A549 (cell line): Measurements from ENCODE around the gene DIAPH2. TPM values are rescaled to one million over a fixed set of nuclear protein-coding genes. Genes with fewer than 3 reads are reported as not detected.
A peak's percentile ranks its signal among the peaks of the same experiment; 100 is the strongest.

ENCODE experiments used
- ATAC-seq, 2 experiments: fragments of 200-7000 bp in 1 of 2; fragments of >200 bp in 1 of 2; cut with Nextera tagmentation in 1 of 2; cut with Tn5 transposase in 1 of 2; 3 replicates each; pipeline versions ENCODE4 v1.8.0 to v1.9.1; 2018 to 2020; ENCODE audit warnings: mild to moderate bottlenecking in 1 of 2, moderate library complexity in 1 of 2
- CTCF ChIA-PET: fragments of 300-600 bp; sonication (Branson Sonifier 250); formaldehyde crosslinking; extraction: SDS; loops from one replicate; lab custom pipeline; 2021; ENCODE audit warnings: antibody characterized with exemption, inconsistent platforms; lab: Yijun Ruan, JAX
- POLR2A ChIA-PET: fragments of 350-600 bp; formaldehyde crosslinking; extraction: SDS; loops from one replicate; lab custom pipeline; 2021; ENCODE audit warnings: antibody characterized with exemption, inconsistent platforms; lab: Yijun Ruan, JAX
- DNase-seq, 2 experiments: peaks; one replicate each; pipeline versions ENCODE4 v3.0.0 to v3.0.0-alpha.2; 2011 to 2016; ENCODE audit warnings: low read depth in 1 of 2, low spot score in 1 of 2
- FAIRE-seq: peaks from 2 replicates; lab custom pipeline; 2011; peaks lifted over from hg19 to GRCh38; lab: Jason Lieb, UNC
- H3K27ac ChIP-seq, 2 experiments: fragments of >200 bp; sonication (Bioruptor Twin); formaldehyde crosslinking; 3 replicates each; pipeline ENCODE4 v1.5.1; 2016 to 2017
- H3K4me1 ChIP-seq: fragments of >200 bp; sonication (Bioruptor Twin); formaldehyde crosslinking; 3 replicates; pipeline ENCODE4 v1.6.1; 2016
- H3K4me2 ChIP-seq: fragments of >200 bp; sonication (Bioruptor Twin); formaldehyde crosslinking; 3 replicates; pipeline ENCODE4 v1.6.1; 2016
- H3K4me3 ChIP-seq: fragments of >200 bp; sonication (Bioruptor Twin); formaldehyde crosslinking; 3 replicates; pipeline ENCODE4 v1.5.1; 2016
- H3K9me3 ChIP-seq: fragments of >200 bp; sonication (Bioruptor Twin); formaldehyde crosslinking; 3 replicates; pipeline ENCODE4 v1.6.1; 2016
- CBX8 ChIP-seq: fragments of 200-600 bp; sonication (generic); IDR thresholded peaks from 2 replicates; pipeline ENCODE4 v1.6.1; 2016
- EHF ChIP-seq: fragments of 250-450 bp; sonication (Bioruptor Pico); IDR thresholded peaks from 2 replicates; pipeline ENCODE4 v1.5.0; 2020; ENCODE audit warnings: mild to moderate bottlenecking
- EP300 ChIP-seq, 2 experiments: fragments of >200 bp; sonication (Bioruptor Twin); formaldehyde crosslinking; IDR thresholded peaks; 2 replicates in 1 of 2; 3 replicates in 1 of 2; pipeline ENCODE4 v1.6.1; 2016 to 2017
- FOSL2 ChIP-seq, 2 experiments: fragments of 450-650 bp in 1 of 2; fragments of >200 bp in 1 of 2; sonication (Bioruptor Twin) in 1 of 2; formaldehyde crosslinking; IDR thresholded peaks; 2 replicates each; pipeline versions ENCODE4 v1.5.0 to v1.6.1; 2016 to 2020; ENCODE audit warnings: mild to moderate bottlenecking in 1 of 2, moderate library complexity in 1 of 2
- HOXB13 ChIP-seq: fragments of 250-450 bp; sonication (Bioruptor Pico); IDR thresholded peaks from 2 replicates; pipeline ENCODE4 v1.5.0; 2020; ENCODE audit warnings: low read depth, mild to moderate bottlenecking, moderate library complexity
- HOXB5 ChIP-seq: fragments of 250-450 bp; sonication (Bioruptor Pico); IDR thresholded peaks from 2 replicates; pipeline ENCODE4 v1.5.0; 2020; ENCODE audit warnings: mild to moderate bottlenecking, moderate library complexity
- KDM1A ChIP-seq: fragments of 200-600 bp; sonication (generic); IDR thresholded peaks from 2 replicates; pipeline ENCODE4 v1.6.1; 2016; ENCODE audit warnings: low read depth, mild to moderate bottlenecking
- KDM5A ChIP-seq: fragments of 200-600 bp; sonication (generic); IDR thresholded peaks from 2 replicates; pipeline ENCODE4 v1.6.1; 2016; ENCODE audit warnings: antibody characterized with exemption, mild to moderate bottlenecking
- MYC ChIP-seq: IDR thresholded peaks from 2 replicates; pipeline ENCODE4 v1.6.1; 2012; ENCODE audit warnings: mild to moderate bottlenecking, inconsistent platforms, low read length, improper control_type of control experiment, borderline replicate concordance
- NR3C1 ChIP-seq: fragments of >200 bp; sonication (Bioruptor Twin); formaldehyde crosslinking; IDR thresholded peaks from 3 replicates; pipeline ENCODE4 v1.6.1; 2017
- POLR2A ChIP-seq: IDR thresholded peaks from 2 replicates; pipeline ENCODE4 v1.6.1; 2012; ENCODE audit warnings: mild to moderate bottlenecking, low read length
- POLR2AphosphoS2 ChIP-seq: conservative IDR thresholded peaks from 2 replicates; pipeline ENCODE4 v1.6.1; 2012; ENCODE audit warnings: low read length, improper control_type of control experiment, inconsistent platforms
- RAD21 ChIP-seq, 2 experiments: fragments of >200 bp in 1 of 2; sonication (Bioruptor Twin) in 1 of 2; formaldehyde crosslinking in 1 of 2; IDR thresholded peaks in 1 of 2; conservative IDR thresholded peaks in 1 of 2; 2 replicates in 1 of 2; 3 replicates in 1 of 2; pipeline ENCODE4 v1.6.1; 2012 to 2018; ENCODE audit warnings: inconsistent platforms in 1 of 2
- RFX5 ChIP-seq: fragments of 450-650 bp; IDR thresholded peaks from 2 replicates; pipeline ENCODE4 v1.7.1; 2014; ENCODE audit warnings: antibody characterized with exemption, mild to moderate bottlenecking, moderate library complexity
- RNF2 ChIP-seq: fragments of 200-600 bp; sonication (generic); IDR thresholded peaks from 2 replicates; pipeline ENCODE4 v1.6.1; 2016; ENCODE audit warnings: low read depth, mild to moderate bottlenecking, antibody characterized with exemption, moderate library complexity, borderline replicate concordance
- TP53 ChIP-seq: fragments of 250-450 bp; sonication (Bioruptor Pico); IDR thresholded peaks from 2 replicates; pipeline ENCODE4 v1.5.0; 2021; ENCODE audit warnings: mild to moderate bottlenecking, moderate library complexity
- ZC3H11A ChIP-seq: fragments of 450-650 bp; IDR thresholded peaks from 2 replicates; pipeline ENCODE4 v1.6.1; 2014; ENCODE audit warnings: antibody characterized with exemption, mild to moderate bottlenecking
- ZFP36 ChIP-seq: fragments of 450-650 bp; IDR thresholded peaks from 2 replicates; pipeline ENCODE4 v1.6.1; 2014; ENCODE audit warnings: borderline replicate concordance; ENCODE audit not compliant: partially characterized antibody
- ZNF302 ChIP-seq: fragments of 250-450 bp; sonication (Bioruptor Pico); IDR thresholded peaks from 2 replicates; pipeline ENCODE4 v1.9.0; 2021; ENCODE audit warnings: inconsistent platforms, mild to moderate bottlenecking, moderate library complexity
- ZSCAN20 ChIP-seq: fragments of 250-450 bp; sonication (Bioruptor Pico); IDR thresholded peaks from 2 replicates; pipeline ENCODE4 v1.8.0; 2022; ENCODE audit warnings: mild to moderate bottlenecking, moderate library complexity
- WGBS: methylation state at CpG from one replicate; pipeline ENCODE4 v1.1.6; 2017; ENCODE audit errors: missing lambda C conversion rate; 5-methylcytosine and 5-hydroxymethylcytosine counted together
- polyA plus RNA-seq, 4 experiments: library from polyadenylated mRNA; depleted of rRNA in 3 of 4; stranded (reverse); fragments of >200 nt; fragmentation: RNase III in 1 of 4; extraction: RNeasy Plus Mini Kit Qiagen cat#74134 plus additional on column Dnase treatment in 1 of 4; gene quantifications; 2 replicates in 3 of 4; 3 replicates in 1 of 4; pipeline ENCODE4 v1.2.3, GENCODE V29; 2011 to 2017
- TF ChIP-seq, protein P1 (sequence below): IDR thresholded peaks from 2 replicates; pipeline ENCODE4 v1.6.1; 2012
- TF ChIP-seq, protein P2 (sequence below): fragments of >200 bp; sonication (Bioruptor Twin); formaldehyde crosslinking; IDR thresholded peaks from 3 replicates; pipeline ENCODE4 v1.5.1; 2016
- TF ChIP-seq, protein P3 (sequence below): fragments of 200-600 bp; sonication (generic); IDR thresholded peaks from 2 replicates; pipeline ENCODE4 v1.6.1; 2016; ENCODE audit warnings: antibody characterized with exemption, mild to moderate bottlenecking, moderate library complexity
- TF ChIP-seq, protein P4 (sequence below): fragments of 450-650 bp; IDR thresholded peaks from 2 replicates; pipeline ENCODE4 v1.6.1; 2014; ENCODE audit warnings: antibody characterized with exemption

Gene DIAPH2
- polyA plus RNA-seq, 2 of the 4 experiments (the other 2 are of a cell fraction): 3.7 to 10.0 TPM

DNA sequence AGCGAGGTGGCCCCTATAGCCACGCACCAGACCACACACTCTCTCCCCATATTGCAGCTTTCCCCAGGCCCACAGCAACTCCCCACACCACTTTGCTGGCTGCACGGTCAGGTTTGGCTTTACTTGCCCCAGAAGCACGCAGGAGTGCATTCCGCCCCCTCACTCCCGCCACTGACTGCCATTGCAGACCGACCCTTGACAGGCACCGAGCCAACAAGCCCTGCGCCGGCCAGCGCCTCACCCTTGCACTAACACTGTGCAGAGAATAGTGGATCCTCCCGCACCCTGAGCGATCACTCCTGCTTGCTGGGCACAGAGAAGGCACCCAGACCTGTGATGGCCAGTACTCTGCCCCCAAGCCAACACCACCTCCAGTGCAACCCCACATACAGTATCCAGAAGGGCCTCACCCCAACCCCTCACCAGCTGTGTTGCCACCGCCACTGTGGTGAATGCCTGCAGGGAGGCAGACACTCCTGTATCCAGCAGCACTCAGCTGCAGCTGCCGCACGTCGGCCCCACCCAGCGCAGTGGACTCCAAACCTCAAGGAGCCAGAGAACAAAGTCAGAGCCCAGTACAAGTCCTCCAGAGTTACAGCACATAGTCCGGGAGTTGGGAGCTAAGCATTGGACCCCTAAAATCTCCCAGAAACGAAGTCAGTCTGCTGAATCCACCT is 28.6 kb upstream of the DIAPH2 start:
- FAIRE-seq (no peak), DNase-seq (no peak), ATAC-seq (no peak)
- no peak overlapping the region for H3K4me2 ChIP-seq
- no peaks in the 10 kb centered on the region for H3K4me1 ChIP-seq
- ChIA-PET CTCF (no interaction called here), POLR2A (no interaction called here)
- 55% methylated on average over 19 of the region's 20 CpGs for WGBS
- TF ChIP-seq RAD21 (conservative IDR thresholded peaks at IDR 0.05 in 1 of 2, IDR thresholded peaks at IDR 0.05 in 1 of 2) (no peak), HOXB5 (CRISPR knock-in tag) (no peak)
- TF ChIP-seq, protein P1, sequence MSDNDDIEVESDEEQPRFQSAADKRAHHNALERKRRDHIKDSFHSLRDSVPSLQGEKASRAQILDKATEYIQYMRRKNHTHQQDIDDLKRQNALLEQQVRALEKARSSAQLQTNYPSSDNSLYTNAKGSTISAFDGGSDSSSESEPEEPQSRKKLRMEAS: no peak
- H3K27ac ChIP-seq: no peak overlapping the region
- H3K4me3 ChIP-seq: no peak overlapping the region
- no peaks in the 10 kb centered on the region for H3K9me3 ChIP-seq

DNA sequence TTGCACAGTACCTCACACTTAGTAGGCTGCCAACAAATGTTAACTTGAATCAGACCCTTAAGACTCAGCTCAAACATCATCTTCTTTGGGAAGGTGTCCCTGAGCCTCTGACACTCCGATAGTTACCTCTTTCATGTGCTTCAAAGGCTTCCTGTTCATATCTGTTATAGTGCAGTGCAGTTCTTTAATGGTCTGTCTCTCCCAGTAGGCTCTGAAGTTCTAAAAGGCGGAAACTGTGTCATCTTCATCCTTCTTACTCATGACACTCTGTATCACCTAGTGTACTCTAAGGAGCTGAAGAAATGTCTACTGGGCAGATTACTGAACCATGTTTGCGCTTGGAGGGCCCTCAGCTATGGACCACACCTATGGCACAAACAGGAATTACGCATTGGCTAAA is 2.1 kb upstream of the DIAPH2 start:
- Histone ChIP-seq H3K27ac (no peak overlapping the region), H3K4me3 (no peak overlapping the region), H3K4me1 (peaks cover 10% of the 10 kb centered on the region; the same call in 2 of the 3 replicates), H3K4me2 (no peak overlapping the region), H3K9me3 (no peaks in the 10 kb centered on the region)
- ChIA-PET CTCF (interaction anchor here (1.0 kb wide), 1 partner anchor 310 kb away, joined by 3 read pairs; no protein-coding TSS in a partner anchor), POLR2A (no interaction called here)
- FAIRE-seq (no peak), ATAC-seq (no peak), DNase-seq (no peak)
- 97% methylated on average over 4 of the region's 4 CpGs for WGBS
- no peak for TF ChIP-seq EHF (CRISPR knock-in tag)
- no peak for TF ChIP-seq NR3C1
- TF ChIP-seq MYC: no peak
- TF ChIP-seq ZNF302 (CRISPR knock-in tag): no peak
- no peak for TF ChIP-seq HOXB13 (CRISPR knock-in tag)
- TF ChIP-seq EP300 (IDR thresholded peaks at IDR 0.05): no peak
- TF ChIP-seq RFX5: no peak
- TF ChIP-seq ZSCAN20: no peak
- TF ChIP-seq POLR2A: no peak
- no peak for TF ChIP-seq ZFP36
- TF ChIP-seq KDM5A: no peak
- TF ChIP-seq POLR2AphosphoS2: no peak
- no peak for TF ChIP-seq RNF2
- TF ChIP-seq, protein P2, sequence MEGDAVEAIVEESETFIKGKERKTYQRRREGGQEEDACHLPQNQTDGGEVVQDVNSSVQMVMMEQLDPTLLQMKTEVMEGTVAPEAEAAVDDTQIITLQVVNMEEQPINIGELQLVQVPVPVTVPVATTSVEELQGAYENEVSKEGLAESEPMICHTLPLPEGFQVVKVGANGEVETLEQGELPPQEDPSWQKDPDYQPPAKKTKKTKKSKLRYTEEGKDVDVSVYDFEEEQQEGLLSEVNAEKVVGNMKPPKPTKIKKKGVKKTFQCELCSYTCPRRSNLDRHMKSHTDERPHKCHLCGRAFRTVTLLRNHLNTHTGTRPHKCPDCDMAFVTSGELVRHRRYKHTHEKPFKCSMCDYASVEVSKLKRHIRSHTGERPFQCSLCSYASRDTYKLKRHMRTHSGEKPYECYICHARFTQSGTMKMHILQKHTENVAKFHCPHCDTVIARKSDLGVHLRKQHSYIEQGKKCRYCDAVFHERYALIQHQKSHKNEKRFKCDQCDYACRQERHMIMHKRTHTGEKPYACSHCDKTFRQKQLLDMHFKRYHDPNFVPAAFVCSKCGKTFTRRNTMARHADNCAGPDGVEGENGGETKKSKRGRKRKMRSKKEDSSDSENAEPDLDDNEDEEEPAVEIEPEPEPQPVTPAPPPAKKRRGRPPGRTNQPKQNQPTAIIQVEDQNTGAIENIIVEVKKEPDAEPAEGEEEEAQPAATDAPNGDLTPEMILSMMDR: no peak

DNA sequence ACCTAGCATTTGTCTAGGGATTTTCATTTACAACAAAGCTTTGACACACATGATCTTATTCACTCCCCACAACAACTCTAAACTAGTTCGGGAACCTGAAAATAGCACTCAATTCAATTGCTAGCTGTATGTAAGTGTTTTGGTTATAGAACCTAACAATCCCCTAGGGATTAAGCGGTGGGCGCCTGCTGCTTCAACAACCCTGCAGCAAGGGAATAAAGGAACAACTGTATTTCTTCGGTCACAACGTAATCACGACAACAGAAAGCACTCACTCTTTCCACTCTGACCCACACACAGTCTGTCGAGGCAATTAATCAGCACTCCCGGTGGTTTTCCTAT is 674 bp upstream of the DIAPH2 start:
- H3K27ac ChIP-seq: peak overlapping the region; percentile 83 to 90
- ChIA-PET POLR2A (interaction anchor here (0.6 kb wide), 1 partner anchor 11 kb away, joined by 5 read pairs; no protein-coding TSS in a partner anchor), CTCF (interaction anchor here (1.1 kb wide), 1 partner anchor 11 kb away, joined by 3 read pairs; no protein-coding TSS in a partner anchor)
- 61% methylated on average over 8 of the region's 8 CpGs for WGBS
- peak overlapping the region; percentile 87 for H3K4me3 ChIP-seq
- no peak for ATAC-seq
- H3K9me3 ChIP-seq: no peaks in the 10 kb centered on the region
- TF ChIP-seq EP300 (IDR thresholded peaks at IDR 0.05): no peak
- no peak for TF ChIP-seq FOSL2 (IDR thresholded peaks at IDR 0.05)
- no peak for TF ChIP-seq FOSL2 (CRISPR knock-in tag; IDR thresholded peaks at IDR 0.05)
- TF ChIP-seq NR3C1: no peak
- no peak for TF ChIP-seq EHF (CRISPR knock-in tag)
- TF ChIP-seq, protein P1: no peak
- no peak for TF ChIP-seq TP53 (CRISPR knock-in tag)
- TF ChIP-seq ZC3H11A: no peak
- TF ChIP-seq, protein P3, sequence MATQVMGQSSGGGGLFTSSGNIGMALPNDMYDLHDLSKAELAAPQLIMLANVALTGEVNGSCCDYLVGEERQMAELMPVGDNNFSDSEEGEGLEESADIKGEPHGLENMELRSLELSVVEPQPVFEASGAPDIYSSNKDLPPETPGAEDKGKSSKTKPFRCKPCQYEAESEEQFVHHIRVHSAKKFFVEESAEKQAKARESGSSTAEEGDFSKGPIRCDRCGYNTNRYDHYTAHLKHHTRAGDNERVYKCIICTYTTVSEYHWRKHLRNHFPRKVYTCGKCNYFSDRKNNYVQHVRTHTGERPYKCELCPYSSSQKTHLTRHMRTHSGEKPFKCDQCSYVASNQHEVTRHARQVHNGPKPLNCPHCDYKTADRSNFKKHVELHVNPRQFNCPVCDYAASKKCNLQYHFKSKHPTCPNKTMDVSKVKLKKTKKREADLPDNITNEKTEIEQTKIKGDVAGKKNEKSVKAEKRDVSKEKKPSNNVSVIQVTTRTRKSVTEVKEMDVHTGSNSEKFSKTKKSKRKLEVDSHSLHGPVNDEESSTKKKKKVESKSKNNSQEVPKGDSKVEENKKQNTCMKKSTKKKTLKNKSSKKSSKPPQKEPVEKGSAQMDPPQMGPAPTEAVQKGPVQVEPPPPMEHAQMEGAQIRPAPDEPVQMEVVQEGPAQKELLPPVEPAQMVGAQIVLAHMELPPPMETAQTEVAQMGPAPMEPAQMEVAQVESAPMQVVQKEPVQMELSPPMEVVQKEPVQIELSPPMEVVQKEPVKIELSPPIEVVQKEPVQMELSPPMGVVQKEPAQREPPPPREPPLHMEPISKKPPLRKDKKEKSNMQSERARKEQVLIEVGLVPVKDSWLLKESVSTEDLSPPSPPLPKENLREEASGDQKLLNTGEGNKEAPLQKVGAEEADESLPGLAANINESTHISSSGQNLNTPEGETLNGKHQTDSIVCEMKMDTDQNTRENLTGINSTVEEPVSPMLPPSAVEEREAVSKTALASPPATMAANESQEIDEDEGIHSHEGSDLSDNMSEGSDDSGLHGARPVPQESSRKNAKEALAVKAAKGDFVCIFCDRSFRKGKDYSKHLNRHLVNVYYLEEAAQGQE: no peak
- TF ChIP-seq POLR2AphosphoS2: no peak
- no peak for TF ChIP-seq KDM1A
- TF ChIP-seq, protein P4, sequence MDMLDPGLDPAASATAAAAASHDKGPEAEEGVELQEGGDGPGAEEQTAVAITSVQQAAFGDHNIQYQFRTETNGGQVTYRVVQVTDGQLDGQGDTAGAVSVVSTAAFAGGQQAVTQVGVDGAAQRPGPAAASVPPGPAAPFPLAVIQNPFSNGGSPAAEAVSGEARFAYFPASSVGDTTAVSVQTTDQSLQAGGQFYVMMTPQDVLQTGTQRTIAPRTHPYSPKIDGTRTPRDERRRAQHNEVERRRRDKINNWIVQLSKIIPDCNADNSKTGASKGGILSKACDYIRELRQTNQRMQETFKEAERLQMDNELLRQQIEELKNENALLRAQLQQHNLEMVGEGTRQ: no peak
- no peak for TF ChIP-seq RFX5
- no peak for TF ChIP-seq CBX8
- FAIRE-seq: no peak
- DNase-seq: no peak
- H3K4me1 ChIP-seq: peaks cover 10% of the 10 kb centered on the region; the same call in 2 of the 3 replicates
- peak overlapping the region; percentile 87 for H3K4me2 ChIP-seq
